HG03378 (cell line): ENCODE results near the gene OR6B2.
"Not testable (repeated sequence)": the region's sequence is repeated elsewhere in the genome, so short reads cannot be mapped to it uniquely, and the experiment has no call there.

Experiments used
- ATAC-seq: cut with Tn5 transposase; IDR thresholded peaks from one replicate; pipeline ENCODE4 v1.9.1; 2021; ENCODE audit warnings: mild to moderate bottlenecking, moderate library complexity; ENCODE audit not compliant: unreplicated experiment

The OR6B2 gene

DNA sequence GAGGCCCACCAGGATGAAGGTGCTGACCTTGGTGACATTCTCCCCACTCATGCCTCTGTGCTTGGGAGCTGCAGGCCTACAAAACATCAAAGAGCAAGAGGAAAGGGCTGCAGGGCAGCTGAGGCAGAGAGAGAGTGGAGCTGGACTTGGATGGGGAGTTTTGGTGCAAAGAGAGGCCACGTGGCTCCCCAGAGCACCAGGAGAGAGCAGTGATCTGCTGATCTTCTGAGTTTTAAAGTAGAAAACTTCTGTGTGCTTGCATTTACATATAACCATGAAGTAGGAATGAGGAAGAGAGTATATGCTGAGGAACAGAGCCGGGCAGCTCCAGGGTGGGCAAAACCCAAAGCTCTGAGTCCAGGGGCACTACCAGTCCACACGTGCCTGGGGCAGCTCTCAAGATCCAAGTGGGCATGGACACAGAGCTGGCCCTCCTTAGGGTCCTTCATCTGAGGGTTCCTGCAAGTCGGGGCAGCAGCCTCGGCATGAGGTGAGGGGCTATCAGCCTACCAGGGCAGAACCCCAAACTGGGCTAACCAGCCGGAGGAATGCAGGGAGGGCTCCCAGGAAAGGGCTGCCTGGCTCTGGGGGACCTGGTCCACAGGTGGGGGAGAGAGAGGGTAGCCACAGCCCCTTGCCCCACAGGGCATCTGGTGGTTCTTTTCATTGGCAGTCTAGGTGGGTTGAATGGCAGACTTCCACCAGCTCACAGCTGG lies at the start of gene OR6B2:
Gene OR6B2, minus strand, starts transcription at position 51 of the 716 bp plus-strand sequence. Its CDS starts 0 bp downstream, at position 51.
- ATAC-seq = no peak

DNA sequence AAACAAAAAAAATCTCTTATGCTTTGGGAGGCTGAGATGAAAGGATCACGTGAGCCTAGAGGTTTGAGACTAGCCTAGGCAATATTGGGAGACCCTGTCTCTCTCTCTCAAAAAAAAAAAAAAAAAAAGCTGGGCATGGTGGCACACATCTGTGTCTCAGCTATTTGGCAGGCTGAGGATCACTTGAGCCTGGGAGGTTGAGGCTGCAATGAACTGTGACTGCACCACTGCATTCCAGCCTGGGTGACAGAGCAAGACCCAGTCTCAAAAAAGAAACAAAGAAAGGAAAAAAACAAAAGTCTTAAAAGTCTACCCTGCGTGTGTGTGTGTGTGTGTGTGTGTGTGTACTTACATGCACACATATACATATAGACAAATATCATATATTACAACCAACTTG lies 48.4 kb upstream of the OR6B2 start:
- no peak for ATAC-seq

DNA sequence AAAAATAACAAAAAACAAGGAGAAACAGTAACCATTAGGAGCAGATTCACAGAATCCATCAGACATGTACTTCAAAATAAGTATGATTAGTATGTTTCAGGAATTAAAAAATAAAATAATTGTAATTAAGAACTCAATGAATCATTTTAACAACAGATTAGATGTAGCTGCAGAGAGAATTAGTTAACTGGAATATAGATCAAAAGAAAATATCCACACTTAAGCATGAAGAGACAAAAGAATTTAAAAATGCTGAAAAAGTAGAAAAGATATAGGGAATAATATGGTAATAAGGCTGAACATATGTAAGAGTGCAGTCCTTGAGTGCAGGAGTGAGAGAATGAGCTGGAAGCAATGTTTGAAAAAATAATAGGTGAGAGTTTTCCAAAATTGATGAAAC lies 47.2 kb upstream of the OR6B2 start:
- no peak for ATAC-seq

DNA sequence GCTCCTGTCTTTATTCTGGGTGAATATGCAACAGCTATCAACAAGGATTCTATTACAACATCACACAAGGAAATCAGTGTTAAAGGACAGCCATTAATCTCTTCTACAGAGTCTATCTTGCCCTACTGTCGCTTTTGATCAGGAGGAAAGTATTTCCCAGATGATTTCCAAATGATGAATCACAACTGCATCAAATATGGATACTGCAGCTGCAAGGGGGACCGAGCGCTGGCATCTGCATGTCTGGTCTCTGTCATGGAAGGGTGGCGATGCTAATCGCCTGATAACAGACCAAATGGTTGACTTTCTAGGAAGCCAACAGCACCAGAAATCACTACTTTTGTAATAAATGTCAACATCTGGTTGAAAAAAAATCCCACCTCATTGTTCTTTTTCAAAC lies 44.3 kb upstream of the OR6B2 start:
- ATAC-seq = no peak

DNA sequence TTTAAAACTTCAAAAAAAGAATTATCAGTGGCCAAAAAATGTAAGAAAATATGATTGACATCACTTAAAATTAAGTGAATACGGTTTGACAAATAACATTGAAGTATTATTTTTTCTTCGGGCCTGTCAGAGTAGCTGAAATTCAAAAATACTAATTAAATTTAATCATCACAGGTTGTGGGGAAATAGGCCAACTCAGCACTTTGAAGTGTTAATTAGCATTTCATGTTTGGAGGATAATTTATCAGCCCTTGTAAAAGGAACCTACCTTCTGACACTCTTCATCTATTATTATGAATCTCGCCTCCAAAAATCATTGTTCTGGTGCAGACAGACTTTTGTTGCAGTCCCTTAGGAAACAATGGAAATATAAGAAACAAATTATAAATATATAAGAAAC lies 40.7 kb upstream of the OR6B2 start:
- no peak for ATAC-seq

DNA sequence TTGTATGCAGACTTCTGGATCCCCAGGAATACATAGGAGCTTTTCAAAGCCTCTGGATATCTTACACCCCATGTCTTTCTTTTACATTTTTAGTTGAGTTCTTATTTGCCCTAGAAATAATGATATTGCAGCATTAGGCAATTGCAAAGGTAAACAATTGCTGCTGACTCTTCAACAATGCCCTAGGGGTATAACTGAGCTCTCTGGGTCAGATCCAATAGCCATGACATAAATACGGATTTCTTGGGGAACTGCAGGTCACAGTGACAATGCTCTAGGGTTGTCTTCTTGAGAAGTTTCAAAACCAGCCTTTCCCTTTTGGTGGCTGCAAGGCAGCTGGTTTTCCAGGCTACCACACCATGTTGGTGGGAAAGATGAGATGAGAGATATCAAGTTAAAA lies 39.6 kb upstream of the OR6B2 start:
- no peak for ATAC-seq

DNA sequence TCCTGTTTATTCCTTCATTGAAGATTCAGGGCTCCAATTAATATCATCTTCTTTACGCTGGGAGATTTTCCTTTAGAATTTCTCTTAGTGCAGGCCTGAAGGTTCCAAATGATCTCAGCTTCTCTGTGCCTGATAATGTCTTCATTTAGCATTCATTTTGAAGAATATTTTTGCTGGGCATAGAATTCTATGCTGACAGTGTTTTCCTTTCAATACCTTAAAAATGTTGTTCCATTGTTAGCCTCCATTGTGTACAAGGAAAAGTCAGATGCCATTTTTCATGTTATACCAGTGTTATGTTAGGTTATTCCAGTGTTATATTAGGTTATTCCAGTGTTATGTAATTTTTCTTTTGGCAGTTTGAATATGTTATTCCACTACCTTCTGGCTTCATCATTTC lies 38.0 kb upstream of the OR6B2 start:
- ATAC-seq = no peak

DNA sequence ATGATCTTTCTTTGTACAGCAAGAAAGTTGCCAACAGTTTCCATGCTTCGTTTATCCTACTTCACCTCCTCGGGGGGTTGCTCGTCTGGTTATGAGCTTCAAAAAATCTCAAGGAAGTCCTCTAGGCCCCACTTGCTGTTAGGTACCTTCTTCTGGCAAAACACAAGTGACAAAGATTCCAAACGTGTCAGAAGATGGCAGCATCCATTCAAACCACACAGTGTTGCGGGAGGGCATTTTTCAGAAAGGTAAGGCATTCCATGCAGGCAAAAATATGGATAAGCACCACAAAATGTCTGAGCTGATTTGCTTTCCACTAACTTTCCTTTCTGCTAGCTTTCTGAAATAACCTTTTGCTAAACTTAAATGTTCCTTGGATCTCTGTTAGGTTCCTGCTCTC lies 36.3 kb upstream of the OR6B2 start:
- no peak for ATAC-seq

DNA sequence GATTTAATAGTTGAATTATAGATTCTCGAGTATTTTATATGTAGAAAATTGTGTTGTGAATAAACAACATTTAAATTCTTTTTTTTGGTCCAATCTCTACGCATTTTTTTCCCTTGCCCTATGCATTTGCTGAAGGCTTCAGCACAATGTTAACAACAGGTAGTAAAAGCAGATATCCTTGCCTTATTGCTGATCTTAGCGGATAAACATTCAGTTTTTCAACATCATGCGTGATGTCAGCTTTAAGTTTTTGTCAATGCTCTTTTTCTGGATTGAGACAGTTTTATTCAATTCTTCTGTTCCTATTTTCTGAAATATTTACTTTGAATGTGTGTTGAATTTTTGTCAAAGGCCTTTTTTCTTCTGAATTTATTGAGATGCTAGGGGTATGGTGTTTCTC lies 34.7 kb upstream of the OR6B2 start:
- no peak for ATAC-seq

DNA sequence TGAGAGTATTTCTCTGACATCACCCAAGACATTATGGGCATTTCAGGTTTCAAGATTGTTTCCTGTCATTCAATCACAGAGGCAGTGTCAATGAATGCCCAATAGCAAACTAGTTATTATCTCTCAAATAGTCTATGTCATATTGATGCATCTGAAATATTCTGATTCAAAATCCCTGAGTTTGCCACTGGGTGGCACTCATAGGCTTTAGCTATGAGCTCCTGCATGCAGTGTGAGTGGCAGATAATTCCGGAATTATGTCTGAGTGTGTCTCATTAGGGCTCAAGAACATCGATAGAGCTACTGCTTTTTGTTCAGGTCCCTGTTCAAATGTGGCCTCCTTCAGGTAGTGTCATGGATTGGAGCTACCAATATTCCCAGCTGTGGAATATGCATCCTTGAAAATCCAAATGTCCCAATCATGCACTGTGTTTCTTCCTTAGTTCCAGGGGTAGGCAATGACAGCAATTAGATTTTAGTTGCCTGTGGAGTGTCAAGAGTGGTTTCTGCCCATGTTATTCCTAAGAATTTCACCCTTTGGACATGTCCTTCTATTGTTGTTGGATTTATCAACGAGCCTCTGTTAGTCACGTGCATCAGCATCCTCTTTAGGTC lies 30.9 kb upstream of the OR6B2 start:
- no peak for ATAC-seq

DNA sequence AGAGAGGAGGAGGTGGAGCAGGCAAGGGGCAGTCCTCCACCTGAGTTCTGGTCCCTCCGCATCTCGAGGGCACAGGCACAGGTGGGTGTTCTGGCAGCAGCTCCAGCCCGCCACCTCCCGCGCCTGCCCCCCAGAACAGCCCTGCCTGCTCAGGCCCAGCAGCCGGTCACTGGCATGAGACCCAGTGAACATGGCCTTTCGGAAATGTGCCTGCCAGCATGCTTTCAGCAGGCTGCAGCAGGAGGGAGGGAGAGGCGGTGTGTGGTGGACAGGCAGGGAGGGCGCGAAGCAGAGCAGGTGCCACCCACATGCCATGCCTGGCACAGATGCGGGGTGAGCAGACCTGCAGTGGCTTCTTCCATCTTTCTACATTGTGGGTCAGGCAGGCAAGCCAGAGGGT lies 26.4 kb upstream of the OR6B2 start:
- no peak for ATAC-seq

DNA sequence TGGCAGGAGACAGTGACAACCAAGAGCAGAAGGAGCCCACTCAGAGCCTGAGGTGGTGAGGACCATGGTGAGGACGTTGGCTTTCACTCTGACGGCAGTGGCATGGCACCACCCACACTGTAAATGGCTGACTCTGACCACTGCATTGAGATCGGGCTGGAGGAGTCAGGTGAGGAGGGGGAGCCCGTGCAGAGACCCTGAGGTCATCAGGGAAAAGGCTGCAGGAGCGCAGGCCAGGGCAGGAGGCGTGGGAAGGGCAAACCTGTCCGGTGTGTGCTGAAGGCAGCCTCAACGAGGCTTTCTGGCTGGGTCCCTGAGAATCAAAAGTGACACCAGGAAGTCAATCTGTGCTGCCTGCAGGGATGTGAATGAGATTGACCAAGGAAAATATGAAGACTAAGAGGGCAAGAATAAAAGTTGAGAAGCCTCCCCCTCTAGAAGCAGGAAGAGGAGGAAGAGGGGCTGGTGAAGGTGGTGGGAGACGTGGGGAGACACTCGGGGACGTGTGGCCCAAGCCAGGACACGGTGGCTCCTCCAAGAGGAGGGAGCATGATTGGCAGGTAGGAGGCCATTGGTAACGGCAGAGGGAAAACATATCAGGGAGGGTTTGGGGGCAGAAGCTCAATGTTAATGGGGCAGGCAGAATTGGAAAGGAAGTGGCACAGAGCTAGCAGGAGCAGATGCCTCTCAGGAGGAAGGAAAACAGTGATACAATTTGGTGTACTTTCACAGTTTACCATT lies 25.1 kb upstream of the OR6B2 start:
- ATAC-seq = no peak

DNA sequence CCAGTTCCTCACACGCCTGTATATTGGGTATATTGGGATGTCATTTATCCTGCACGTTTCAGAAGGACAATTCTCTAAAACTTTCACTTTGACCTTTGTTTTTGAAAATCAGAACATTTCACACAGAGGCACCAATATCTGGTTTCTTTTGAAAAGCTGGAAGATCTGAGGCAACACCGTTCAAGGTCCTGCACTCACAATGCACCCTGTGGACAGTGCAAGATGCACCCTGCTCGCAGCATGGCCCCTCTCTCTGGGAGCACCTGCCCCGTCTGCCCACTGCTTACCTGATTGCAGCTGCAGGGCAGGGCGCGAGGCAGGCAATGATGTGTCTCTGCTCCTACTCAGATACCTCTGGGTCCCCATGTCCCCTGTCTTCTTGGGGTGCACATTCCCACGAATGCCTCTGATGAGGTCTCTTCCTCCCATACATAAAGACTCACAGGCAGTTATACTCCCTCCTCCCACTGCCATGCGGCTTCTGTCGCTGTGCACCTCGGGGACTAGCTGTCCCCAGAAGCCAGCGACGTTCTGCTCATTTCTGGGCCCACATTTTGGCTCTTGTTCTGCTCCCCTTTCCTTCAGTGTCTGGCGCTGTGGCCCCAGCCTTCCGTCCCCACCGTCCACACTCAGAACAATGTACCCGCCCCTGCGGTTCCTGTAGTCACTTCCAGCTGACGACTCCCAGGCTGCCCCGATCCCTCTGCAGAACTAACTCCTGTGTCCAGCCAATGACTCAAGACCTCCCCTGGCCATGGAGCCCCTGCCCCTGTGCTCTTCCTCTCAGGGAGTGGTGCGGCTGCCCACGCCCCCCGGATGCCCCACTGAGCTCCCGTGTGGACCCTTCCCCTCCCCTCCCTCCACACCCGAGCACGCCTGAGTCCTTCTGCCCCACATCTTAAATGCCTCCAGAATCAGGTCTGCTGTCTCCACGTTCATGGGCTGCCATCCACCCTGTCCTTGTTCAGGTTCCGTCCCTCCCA lies 23.2 kb upstream of the OR6B2 start, which contains the start of gene OR6B3:
Gene OR6B3, minus strand, starts transcription at position 349 of the 983 bp plus-strand sequence.
- ATAC-seq = no peak

DNA sequence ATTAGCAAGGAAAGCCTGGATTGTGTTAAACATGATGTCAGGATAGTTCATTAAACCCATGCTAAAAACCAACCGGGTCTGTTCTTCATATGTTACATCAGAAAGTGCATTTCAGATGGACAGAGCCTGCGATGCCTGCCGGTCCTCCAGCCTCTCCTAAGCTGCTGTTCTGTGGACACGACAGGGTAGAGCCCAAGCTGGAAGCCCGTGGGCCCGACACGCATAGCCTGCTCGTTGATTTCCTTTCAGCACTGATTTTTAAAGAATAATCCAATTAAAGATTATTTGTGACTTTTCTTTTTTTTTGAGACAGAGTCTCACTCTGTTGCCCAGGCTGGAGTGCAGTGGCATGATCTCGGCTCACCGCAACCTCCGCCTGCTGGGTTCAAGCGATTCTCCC lies 22.3 kb upstream of the OR6B2 start:
- no peak for ATAC-seq

DNA sequence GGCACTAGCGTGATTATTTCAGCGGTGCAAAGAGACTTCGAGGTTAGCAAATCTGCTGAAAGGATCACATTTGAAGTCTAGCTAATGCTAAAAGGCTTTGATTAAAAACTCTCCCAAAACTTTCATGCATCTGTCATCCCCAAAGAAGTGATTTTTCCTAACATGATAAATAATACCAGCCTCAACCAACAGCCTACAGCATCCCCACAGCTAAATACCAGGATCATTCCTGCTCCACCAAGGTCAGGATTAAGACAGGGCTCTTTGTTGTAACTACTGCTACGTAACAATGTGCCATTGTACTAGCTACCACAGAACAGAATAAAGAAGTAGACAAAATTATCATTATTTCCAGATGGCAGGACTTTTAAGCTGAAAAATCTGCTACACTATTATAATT lies 21.5 kb upstream of the OR6B2 start:
- no peak for ATAC-seq

DNA sequence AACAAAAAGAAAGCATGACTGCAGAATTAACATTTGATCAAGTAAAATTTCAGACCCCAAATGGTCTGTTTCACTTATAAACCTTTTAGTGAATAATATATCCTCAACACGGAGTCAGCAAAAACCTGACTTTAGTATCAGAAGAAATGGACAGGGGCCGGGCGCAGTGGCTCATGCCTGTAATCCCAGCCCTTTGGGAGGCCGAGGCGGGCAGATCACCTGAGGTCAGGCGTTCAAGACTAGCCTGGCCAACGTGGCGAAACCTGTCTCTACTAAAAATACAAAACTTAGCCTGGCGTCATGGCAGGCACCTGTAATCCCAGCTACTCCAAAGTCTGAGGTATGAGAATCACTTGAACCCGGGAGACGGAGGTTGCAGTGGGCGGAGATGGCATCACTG lies 20.0 kb upstream of the OR6B2 start:
- no peak for ATAC-seq

DNA sequence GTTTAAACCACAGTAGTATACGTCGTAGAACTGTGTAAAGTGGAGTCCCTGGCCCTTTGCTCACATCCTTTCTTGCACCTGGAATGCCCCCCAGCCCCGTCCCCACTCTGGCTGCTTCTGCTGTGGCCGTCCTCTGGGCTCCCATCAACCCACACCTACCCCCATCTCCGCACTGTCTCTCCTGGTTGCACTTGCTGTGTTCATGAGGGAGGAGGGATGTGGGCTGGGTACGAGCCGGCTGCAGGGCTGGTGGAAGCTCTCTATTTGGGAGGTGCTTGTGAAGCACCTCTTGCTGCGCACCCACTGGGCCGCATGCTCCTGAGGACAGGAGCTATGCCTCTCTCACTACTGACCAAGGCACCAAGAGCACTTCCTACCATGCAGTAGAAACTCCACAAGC lies 18.0 kb upstream of the OR6B2 start:
- no peak for ATAC-seq

DNA sequence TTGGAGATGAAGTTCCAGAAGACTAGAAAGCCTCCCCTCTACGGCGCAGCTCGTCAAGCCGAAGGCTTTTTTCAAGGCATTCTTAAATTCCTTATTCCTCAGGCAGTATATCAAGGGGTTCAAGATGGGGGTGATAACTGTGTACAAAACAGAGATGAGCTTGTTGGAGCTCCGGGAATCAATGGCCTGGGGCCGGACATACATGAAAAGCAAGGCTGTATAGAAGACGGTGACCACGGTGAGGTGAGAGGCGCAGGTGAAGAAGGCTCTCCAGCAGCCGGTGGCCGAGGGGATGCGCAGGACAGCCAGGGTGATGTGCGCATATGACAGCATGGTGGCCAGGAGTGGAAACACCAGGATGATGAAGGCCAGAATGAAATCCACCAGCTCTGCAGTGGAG lies 14.9 kb upstream of the OR6B2 start:
- ATAC-seq = no peak

DNA sequence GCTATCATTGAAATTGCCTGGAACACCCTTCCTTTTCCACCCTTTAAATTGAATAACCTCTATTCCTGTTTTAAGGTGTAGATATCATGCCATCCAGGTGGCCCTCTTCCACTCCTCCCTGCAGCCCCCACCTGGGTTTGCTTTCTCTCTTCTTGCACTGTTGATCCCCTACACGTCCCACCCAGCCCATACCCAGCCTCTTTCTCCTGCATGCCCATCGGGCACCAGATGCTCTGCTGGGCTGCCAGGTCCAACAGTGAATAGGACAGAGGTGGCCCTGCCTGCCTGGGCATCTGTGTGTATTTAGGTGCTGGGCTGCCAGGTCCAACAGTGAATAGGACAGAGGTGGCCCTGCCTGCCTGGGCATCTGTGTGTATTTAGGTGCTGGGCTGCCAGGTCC lies 13.9 kb upstream of the OR6B2 start:
- ATAC-seq = not testable (repeated sequence)

DNA sequence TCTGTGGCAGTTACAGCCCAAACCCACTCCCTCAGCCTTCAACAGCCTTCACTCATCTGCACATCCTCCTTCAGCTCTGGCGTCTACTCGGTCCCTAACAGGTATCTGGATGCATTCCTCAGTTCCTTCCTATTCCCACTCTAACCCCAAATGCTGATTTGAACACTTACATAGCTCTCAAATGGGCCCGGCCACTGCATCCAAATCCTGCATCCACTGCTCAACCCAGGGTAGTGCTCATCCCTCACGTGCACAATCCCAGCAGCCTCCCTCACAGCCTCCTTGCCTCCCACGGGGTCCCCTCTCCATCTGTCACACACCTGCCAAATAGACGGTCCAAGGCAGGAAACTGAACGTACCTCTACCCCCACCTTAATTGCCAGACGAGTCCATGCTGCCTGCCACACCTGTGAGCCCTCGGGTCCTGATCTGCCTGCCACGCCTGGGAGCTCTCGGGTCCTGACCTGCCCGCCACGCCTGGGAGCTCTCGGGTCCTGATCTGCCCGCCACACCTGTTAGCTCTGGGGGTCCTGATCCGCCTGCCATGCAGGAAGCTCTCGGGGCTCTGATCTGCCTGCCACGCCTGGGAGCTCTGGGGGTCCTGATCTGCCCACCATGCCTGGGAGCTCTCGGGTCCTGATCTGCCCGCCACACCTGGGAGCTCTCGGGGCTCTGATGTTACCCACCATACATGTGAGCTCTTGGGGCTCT lies 13.2 kb upstream of the OR6B2 start:
- no peak for ATAC-seq
